GM03348 (cell line): ENCODE measurements around the gene GABARAP.

Experiments used
- DNase-seq: peaks from one replicate; pipeline ENCODE4 v3.0.0; 2012; ENCODE audit warnings: low spot score

GABARAP gene

DNA sequence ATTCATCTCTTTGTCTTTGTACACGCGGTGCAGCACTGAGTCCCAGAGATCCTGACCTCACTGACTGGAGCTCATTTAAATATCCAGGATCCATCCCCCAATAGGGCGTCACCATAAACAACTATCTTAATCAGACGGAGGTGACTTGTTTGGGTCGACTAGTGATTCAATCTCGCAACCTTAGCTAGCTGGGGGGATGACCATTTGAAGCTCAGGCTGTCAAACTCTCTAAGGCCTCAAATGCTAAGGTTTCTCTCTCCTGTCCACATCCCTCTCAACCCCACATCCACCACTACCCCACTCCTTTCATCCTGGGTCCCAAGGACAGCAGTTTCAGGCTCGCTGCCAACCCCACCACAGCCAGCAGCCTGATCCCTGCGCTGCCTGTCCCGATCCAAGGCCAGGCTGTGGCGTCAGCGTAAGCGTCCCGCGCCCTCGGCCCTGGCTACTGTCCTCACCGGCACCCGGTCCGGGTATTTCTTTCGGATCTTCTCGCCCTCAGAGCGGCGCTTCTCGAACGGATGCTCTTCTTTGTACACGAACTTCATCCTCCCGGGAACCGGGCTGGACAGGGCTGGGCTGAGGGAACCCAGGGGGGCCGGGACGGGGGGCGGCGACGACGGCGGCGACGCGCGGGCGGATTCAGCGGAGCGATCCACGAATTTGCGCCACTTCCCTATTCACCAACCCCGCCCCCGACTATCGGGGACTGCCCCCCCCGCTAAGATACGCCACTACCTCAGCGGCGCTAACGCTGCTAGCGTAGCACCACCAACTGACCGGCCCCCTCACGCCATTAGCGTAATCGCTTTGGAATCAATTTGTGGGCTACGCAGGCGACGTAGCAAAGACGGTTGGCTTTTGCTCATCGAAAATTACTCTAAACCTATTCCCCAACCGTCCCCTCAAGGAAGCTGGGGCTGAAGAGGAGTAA lies at the start of gene GABARAP:
TSS of gene GABARAP (minus strand) at position 667 of the 934 bp plus-strand sequence. CDS start at position 548, 119 bp downstream.
- peak; percentile 92 for DNase-seq

- no peak for DNase-seq
Observed at GRCh38 chr17:7290685-7291084, 48.4 kb upstream of the GABARAP start.

- no peak for DNase-seq
Observed at GRCh38 chr17:7290166-7290565, 47.9 kb upstream of the GABARAP start.

DNA sequence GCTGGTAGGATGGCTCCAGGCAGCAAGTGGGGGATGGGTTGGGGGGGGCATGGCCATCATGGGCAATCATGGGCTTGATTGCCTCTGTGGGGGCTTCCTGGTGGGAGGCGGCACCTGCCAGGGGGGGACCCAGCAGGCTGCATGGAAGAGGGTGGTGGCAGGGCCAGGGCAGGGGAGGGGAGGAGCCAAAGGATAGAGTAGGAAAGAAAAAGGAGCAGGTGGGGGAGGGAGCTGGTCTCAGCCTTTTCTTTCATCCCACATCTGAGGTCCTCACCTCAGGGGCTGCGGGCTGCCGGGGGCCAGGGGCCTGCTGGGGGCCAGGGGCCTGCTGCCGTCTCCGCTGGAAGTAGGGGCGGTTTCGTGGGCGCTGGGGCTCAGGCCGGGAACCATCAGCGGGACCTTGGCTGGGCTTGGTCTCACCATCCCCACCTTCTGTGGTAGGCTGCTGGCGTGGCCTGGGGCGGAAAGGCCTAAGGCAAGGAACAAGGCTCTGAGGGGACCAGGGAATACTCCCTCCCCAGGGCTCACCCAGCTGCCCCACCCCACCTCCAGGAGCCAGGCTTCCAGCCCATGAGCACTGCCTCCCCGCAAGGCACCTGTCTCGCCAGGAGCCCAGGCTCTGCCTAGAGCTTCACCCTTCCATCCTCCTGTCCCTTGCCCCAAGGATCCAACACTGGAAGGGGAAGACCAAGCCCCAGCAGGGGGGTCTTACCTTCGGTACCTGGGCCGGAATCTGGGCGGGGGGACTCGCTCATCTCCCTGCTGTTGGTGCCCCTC lies 47.2 kb upstream of the GABARAP start:
- no peak for DNase-seq

DNA sequence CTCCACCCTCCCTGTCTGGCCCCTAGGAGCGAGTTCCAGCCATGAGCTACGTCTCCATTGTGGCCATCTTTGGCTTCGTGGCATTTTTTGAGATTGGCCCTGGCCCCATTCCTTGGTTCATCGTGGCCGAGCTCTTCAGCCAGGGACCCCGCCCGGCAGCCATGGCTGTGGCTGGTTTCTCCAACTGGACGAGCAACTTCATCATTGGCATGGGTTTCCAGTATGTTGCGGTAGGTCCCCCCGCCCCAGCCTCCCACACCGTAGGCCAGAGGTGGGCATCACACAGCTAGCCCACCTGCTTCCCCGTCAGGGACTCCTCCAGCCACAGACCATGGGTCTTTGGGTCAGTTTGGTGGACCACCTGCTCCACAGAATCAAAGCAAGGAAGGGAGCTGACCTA lies 43.4 kb upstream of the GABARAP start:
- peak; percentile 0 for DNase-seq

GRCh38 chr17:7284911-7285310 lies 42.7 kb upstream of the GABARAP start:
- no peak for DNase-seq

DNA sequence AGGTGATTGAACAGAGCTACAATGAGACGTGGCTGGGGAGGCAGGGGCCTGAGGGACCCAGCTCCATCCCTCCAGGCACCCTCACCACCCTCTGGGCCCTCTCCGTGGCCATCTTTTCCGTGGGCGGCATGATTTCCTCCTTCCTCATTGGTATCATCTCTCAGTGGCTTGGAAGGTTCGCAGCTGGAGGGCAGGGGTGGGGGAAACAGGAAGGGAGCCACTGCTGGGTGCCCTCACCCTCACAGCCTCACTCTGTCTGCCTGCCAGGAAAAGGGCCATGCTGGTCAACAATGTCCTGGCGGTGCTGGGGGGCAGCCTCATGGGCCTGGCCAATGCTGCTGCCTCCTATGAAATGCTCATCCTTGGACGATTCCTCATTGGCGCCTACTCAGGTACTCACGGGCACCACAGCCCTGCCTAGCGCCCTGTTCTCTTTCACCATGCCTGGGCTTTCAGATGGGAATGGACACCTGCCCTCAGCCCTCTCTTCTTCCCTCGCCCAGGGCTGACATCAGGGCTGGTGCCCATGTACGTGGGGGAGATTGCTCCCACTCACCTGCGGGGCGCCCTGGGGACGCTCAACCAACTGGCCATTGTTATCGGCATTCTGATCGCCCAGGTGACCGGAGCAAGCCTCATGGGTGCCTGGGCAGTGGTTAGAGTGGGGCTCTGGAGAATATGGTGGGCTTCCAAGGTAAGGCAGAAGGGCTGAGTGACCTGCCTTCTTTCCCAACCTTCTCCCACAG lies 41.4 kb upstream of the GABARAP start:
- DNase-seq = no peak

DNA sequence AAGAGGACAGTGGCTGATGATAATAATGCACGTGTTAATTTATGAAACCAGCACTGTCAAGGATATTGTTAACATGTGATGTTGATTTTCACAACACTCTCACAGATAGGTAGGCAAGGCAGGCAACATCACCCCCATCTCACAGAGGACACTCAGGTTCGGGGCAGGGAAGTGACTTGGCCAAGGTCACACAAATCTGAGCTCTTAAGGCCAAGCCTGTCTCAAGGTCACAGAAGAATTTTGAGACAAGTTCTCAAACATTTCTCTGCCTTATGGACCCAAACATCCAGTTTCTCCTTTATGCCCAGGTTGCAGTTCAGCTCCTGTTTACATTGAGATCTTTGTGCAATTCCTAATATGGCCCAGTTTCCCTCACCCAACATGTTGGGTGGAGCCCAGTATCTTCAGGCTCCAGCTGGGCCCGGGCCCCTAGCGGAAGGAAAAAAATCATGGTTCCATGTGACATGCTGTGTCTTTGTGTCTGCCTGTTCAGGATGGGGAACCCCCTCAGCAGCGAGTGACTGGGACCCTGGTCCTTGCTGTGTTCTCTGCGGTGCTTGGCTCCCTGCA lies 40.6 kb upstream of the GABARAP start:
- peak; percentile 15 for DNase-seq

DNA sequence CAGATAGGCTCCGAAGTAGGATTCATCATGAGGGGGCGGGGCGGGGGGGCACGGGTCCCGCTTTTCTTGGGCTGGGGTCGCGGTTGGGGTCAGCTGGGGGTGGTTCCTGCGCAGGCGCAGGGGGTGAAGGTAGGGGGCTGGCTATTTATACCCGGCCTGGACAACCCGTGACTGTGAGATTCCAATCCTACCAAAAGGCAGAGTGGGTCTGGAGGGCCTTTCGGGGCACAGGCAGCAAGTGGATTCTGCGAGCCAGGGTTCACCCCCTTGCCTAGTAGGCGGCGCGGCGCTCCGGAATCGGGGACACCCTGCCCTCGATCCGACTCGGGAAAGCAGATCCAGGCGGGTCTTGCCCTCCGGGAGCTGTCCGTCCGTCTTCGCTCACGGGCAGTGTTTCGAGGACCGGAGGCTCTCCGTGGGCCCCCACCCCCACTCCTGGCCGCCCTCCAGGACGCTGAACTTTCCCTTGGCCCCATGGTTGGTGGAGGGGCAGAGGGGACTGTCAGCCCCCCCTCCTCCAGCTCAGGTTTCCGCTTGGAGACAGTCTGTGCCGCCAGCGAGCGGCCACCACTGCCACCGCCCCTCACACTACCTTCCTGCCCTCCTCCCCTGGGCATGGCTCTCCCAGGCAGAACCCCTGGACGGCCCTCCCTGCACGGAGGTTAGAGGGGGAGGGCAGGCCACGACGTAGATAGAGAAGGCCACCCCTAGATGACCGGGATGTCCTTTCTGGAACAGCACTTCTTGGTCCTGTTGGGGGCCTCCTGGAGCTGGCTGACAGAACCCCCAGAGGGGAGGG lies 39.9 kb upstream of the GABARAP start:
- peak; percentile 1 for DNase-seq

DNA sequence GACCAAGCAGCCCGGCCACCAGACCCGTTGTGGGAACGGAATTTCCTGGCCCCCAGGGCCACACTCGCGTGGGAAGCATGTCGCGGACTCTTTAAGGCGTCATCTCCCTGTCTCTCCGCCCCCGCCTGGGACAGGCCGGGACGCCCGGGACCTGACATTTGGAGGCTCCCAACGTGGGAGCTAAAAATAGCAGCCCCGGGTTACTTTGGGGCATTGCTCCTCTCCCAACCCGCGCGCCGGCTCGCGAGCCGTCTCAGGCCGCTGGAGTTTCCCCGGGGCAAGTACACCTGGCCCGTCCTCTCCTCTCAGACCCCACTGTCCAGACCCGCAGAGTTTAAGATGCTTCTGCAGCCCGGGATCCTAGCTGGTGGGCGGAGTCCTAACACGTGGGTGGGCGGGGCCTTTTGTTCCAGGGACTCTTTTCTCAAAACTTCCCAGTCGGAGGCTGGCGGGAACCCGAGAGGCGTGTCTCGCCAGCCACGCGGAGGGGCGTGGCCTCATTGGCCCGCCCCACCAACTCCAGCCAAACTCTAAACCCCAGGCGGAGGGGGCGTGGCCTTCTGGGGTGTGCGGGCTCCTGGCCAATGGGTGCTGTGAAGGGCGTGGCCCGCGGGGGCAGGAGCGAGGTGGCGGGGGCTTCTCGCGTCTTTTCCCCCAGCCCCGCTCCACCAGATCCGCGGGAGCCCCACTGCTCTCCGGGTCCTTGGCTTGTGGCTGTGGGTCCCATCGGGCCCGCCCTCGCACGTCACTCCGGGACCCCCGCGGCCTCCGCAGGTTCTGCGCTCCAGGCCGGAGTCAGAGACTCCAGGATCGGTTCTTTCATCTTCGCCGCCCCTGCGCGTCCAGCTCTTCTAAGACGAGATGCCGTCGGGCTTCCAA lies 39.1 kb upstream of the GABARAP start, which contains the start of gene SLC2A4:
TSS of gene SLC2A4 (plus strand) at position 645 of the 879 bp plus-strand sequence. CDS start at position 862, 217 bp downstream.
- peak; percentile 96 for DNase-seq

GRCh38 chr17:7280519-7281073 lies 38.3 kb upstream of the GABARAP start:
- DNase-seq = peak; percentile 91

DNA sequence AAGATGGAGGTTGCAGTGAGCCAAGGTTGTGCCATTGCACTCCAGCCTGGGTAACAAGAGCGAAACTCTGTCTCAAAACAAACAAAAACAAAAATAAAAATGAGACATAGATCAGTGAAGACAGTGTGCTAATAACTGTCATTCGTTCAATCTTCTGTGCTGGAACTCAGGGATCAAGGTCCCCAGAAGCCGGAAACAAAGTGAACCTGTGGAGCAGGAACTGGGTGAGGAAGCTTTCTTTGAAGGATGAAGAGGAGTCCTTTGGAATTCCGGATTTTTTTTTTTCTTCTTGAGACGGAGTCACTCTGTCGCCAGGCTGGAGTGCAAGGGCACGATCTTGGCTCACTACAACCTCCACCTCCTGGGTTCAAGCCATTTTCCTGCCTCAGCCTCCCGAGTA lies 37.2 kb upstream of the GABARAP start:
- DNase-seq = no peak

- DNase-seq = no peak
Observed at GRCh38 chr17:7266784-7267183, 24.5 kb upstream of the GABARAP start.

- DNase-seq = no peak
Observed at GRCh38 chr17:7263801-7264078, 21.5 kb upstream of the GABARAP start.

DNA sequence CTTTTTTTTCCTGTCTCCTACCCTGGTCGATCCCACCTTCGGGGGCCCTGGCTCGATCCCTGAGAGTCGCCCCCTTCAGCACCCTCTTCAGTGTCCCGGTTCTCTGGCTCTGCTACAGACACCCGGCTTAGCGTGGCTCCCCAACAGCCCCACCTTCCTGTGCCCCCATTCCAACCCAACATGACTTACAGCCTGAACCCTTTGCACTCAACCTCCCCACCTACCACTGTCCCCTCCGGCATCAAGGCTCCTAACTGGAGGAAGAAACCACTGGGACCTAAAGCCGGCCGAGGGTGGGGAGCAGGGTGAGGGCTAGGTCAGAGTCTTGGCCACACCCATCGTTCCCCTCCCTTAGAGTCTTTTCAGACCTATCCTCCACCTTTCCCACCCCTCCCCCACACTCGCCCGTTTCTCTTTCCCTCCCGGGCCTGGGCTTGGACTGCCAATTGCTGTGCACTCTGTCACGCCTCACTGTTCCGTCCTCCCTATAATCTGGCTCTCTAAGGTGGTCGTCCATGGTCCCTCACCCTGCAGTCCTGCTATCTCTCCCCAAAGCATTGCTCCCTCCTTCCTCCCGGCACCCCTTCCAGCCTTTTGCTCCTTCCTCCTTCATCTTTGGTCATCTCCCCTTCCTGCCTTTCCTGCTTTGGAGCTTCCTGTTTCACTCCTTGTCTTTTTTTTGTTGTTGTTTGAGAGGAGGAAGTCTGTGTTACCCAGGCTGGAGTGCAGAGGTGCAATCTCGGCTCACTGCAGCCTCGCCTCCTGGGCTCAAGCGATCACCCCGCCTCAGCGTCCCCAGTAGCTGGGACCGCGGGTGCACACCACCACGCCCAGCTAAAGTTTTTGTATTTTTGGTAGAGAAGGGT lies 20.9 kb upstream of the GABARAP start:
- no peak for DNase-seq

GRCh38 chr17:7262192-7262934 lies 20.1 kb upstream of the GABARAP start, which contains the start of gene CLDN7:
Gene CLDN7, minus strand, starts transcription at chr17:7262478. Its CDS starts 435 bp downstream, at chr17:7262043.
- no peak for DNase-seq

- DNase-seq = peak; percentile 40
Observed at GRCh38 chr17:7261379-7262191, 19.3 kb upstream of the GABARAP start.
